LNCaP clone FGC (cell line): ENCODE measurements around the gene NMT1.

ENCODE experiments used
- DNase-seq: peaks from one replicate; pipeline ENCODE4 v3.0.0-alpha.2; 2011; ENCODE audit warnings: low read depth
- H3K4me3 ChIP-seq: 2 replicates; pipeline ENCODE4 v1.5.1; 2011; ENCODE audit warnings: mild to moderate bottlenecking, low read depth, low read length, control low read depth
- TF ChIP-seq, protein P1 (sequence below): IDR thresholded peaks from 2 replicates; pipeline ENCODE4 v1.5.1; 2012; ENCODE audit warnings: mild to moderate bottlenecking; ENCODE audit not compliant: control insufficient read depth, insufficient read depth; ENCODE audit errors: extremely low read depth

The NMT1 gene

DNA sequence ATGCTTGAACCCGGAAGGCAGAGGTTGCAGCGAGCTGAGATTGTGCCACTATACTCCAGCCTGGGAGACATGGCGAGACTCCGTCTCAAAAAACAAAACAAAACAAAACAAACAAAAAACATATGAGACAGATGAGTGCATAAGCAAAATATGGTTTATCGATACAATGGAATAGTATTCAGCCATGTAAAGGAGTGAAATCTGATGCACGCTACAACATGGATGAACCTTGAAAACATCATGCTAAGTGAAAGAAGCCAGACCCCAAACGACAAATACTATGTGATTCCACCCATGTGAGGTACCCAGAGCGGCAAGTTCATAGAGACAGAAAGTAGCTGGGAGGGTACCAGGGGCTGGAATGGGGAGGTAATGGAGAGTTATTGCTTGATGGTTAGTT, 64.4 kb downstream of the NMT1 start:
- TF ChIP-seq, protein P1, sequence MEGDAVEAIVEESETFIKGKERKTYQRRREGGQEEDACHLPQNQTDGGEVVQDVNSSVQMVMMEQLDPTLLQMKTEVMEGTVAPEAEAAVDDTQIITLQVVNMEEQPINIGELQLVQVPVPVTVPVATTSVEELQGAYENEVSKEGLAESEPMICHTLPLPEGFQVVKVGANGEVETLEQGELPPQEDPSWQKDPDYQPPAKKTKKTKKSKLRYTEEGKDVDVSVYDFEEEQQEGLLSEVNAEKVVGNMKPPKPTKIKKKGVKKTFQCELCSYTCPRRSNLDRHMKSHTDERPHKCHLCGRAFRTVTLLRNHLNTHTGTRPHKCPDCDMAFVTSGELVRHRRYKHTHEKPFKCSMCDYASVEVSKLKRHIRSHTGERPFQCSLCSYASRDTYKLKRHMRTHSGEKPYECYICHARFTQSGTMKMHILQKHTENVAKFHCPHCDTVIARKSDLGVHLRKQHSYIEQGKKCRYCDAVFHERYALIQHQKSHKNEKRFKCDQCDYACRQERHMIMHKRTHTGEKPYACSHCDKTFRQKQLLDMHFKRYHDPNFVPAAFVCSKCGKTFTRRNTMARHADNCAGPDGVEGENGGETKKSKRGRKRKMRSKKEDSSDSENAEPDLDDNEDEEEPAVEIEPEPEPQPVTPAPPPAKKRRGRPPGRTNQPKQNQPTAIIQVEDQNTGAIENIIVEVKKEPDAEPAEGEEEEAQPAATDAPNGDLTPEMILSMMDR, result no peak
- no peak for DNase-seq

DNA sequence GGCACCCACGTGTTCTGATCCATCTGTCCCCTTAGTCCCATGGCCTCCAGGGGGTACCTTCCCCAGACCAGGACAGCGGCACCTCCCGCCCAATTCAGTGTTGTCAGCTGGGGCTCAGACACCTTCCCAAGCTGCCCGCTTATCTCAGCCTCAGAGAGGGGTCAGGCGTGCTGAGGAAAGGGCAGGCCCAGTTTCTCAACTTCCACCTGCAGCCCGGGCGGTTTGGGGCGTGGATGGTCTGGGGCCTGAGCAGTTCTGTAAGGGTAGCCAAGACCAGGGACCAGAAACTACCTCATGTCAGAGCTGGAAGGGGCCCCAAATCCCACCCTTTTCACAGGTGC, 66.1 kb downstream of the NMT1 start:
- DNase-seq, result no peak
- H3K4me3 ChIP-seq, result no peak overlapping the region
- TF ChIP-seq, protein P1, result no peak

More for the DNA sequence above, 64.4 kb downstream of the NMT1 start:
- H3K4me3 ChIP-seq, result no peak overlapping the region

GRCh38 chr17:45127548-45128300, 66.6 kb downstream of the NMT1 start:
- TF ChIP-seq, protein P1, result no peak
- H3K4me3 ChIP-seq, result no peak overlapping the region
- DNase-seq, result no peak

GRCh38 chr17:45128331-45128730, 67.2 kb downstream of the NMT1 start:
- no peak for DNase-seq
- no peak overlapping the region for H3K4me3 ChIP-seq
- TF ChIP-seq, protein P1, result no peak

DNA sequence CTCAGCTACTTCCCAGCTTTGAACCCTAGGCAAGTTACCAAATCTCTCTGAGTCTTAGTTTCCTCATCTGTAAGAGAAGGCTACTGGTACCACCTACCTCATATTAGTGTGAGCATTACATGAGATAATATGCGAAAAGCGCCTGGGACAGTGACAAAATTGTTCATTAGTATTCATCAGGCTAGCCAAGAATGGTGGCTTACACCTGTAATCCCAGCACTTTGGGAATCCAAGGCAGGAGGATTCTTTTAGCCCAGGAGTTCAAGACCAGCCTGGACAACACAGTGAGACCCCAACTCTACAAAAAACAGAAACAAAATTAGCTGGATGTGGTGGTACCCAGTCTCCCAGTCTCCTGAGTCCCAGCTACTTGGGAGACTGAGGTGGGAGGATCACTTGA, 67.9 kb downstream of the NMT1 start:
- H3K4me3 ChIP-seq, result no peak overlapping the region
- no peak for DNase-seq
- TF ChIP-seq, protein P1, result no peak

GRCh38 chr17:45129426-45129939, 68.4 kb downstream of the NMT1 start:
- DNase-seq, result no peak
- no peak overlapping the region for H3K4me3 ChIP-seq
- TF ChIP-seq, protein P1, result no peak
